ENCODE measurements around the gene TMEM248.

GRCh38 chr7:66883716-66884115 lies 37.3 kb upstream of the TMEM248 start:
- TF ChIP-seq CTCF (conservative IDR thresholded peaks at IDR 0.05; ENCODE audit: low read depth, low read length): no peak
- TF ChIP-seq EZH2phosphoT487 (IDR thresholded peaks at IDR 0.05; ENCODE audit: borderline replicate concordance, low read length): no peak
